22Rv1 (cell line): ENCODE results near the gene LPIN1.

ENCODE experiments used
- ZFX ChIP-seq: fragments of 450-650 bp; IDR thresholded peaks from 2 replicates; pipeline ENCODE4 v1.6.1; 2017; ENCODE audit warnings: antibody characterized with exemption, borderline replicate concordance
- TF ChIP-seq, protein P1 (sequence below): fragments of 450-650 bp; IDR thresholded peaks from 2 replicates; pipeline ENCODE4 v1.5.1; 2017; ENCODE audit warnings: mild to moderate bottlenecking

DNA sequence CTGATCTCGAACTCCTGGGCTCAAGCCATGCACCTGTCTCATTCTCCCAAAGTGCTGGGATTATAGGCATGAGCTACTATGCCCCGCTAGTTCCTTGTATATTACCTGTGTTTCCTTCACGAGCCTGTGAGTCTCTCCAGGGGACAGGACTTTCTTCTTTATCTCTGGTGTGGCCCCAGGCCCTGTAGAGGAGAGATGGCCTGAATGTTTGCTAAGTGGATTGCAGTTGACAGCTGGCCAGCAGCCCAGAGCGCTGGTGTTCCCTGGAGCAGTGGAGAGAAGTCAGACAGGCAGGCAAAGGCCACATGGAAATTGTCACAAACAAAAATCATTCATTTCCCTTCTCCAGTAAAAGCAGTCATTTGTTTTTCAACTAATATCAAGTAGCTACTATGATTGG, 17.9 kb downstream of the LPIN1 start:
- TF ChIP-seq, protein P1, sequence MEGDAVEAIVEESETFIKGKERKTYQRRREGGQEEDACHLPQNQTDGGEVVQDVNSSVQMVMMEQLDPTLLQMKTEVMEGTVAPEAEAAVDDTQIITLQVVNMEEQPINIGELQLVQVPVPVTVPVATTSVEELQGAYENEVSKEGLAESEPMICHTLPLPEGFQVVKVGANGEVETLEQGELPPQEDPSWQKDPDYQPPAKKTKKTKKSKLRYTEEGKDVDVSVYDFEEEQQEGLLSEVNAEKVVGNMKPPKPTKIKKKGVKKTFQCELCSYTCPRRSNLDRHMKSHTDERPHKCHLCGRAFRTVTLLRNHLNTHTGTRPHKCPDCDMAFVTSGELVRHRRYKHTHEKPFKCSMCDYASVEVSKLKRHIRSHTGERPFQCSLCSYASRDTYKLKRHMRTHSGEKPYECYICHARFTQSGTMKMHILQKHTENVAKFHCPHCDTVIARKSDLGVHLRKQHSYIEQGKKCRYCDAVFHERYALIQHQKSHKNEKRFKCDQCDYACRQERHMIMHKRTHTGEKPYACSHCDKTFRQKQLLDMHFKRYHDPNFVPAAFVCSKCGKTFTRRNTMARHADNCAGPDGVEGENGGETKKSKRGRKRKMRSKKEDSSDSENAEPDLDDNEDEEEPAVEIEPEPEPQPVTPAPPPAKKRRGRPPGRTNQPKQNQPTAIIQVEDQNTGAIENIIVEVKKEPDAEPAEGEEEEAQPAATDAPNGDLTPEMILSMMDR = no peak
- no peak for TF ChIP-seq ZFX
